A673 (cell line): ENCODE measurements around the gene SAA4. TPM values are rescaled to one million over a fixed set of nuclear protein-coding genes. Genes with fewer than 3 reads are reported as not detected.

Experiments used
- BruUV-seq: library from RNA; stranded (reverse); fragments of 400-500 nt; replicated peaks from 2 replicates; lab custom pipeline; 2021; lab: Mats Ljungman, UMichigan
- CTCF ChIA-PET: fragments of 300-600 bp; sonication (Branson Sonifier 250); formaldehyde crosslinking; loops from one replicate; lab custom pipeline; 2022; ENCODE audit warnings: antibody characterized with exemption; lab: Charles Lee
- POLR2A ChIA-PET: fragments of 300-600 bp; sonication (Branson Sonifier 250); formaldehyde crosslinking; loops from one replicate; lab custom pipeline; 2022; ENCODE audit warnings: antibody characterized with exemption; ENCODE audit not compliant: low non-redundant PET; lab: Charles Lee
- DNase-seq: peaks from one replicate; pipeline ENCODE4 v3.0.0-alpha.2; 2015; ENCODE audit warnings: low spot score
- H3K27ac ChIP-seq: fragments of 200-600 bp; sonication (generic); 2 replicates; pipeline ENCODE4 v1.5.1; 2016; ENCODE audit warnings: mixed run types, low read depth, mild to moderate bottlenecking, mixed read lengths, antibody characterized with exemption, low read length; ENCODE audit not compliant: poor library complexity, severe bottlenecking
- H3K27me3 ChIP-seq: fragments of 200-600 bp; sonication (generic); replicated peaks from 2 replicates; pipeline ENCODE4 v1.6.1; 2017; ENCODE audit warnings: mixed run types, low read depth, mild to moderate bottlenecking, mixed read lengths, antibody characterized with exemption, low read length; ENCODE audit not compliant: insufficient read depth, poor library complexity
- H3K36me3 ChIP-seq: fragments of 200-600 bp; sonication (generic); 2 replicates; pipeline ENCODE4 v1.6.1; 2016; ENCODE audit warnings: mixed run types, mild to moderate bottlenecking, mixed read lengths, antibody characterized with exemption, low read length; ENCODE audit not compliant: insufficient read depth, poor library complexity, severe bottlenecking
- H3K4me1 ChIP-seq: fragments of 200-600 bp; sonication (generic); 2 replicates; pipeline ENCODE4 v1.6.1; 2017; ENCODE audit warnings: mixed run types, mild to moderate bottlenecking, mixed read lengths, antibody characterized with exemption, low read length; ENCODE audit not compliant: insufficient read depth, poor library complexity, severe bottlenecking
- H3K4me3 ChIP-seq: fragments of 200-600 bp; sonication (generic); 2 replicates; pipeline ENCODE4 v1.5.1; 2016; ENCODE audit warnings: low read depth, mixed run types, mild to moderate bottlenecking, mixed read lengths, low read length; ENCODE audit not compliant: poor library complexity, severe bottlenecking
- H3K9me3 ChIP-seq: fragments of 200-600 bp; sonication (generic); 2 replicates; pipeline ENCODE4 v1.6.1; 2016; ENCODE audit warnings: mixed run types, low read depth, mild to moderate bottlenecking, mixed read lengths, antibody characterized with exemption, low read length; ENCODE audit not compliant: poor library complexity, severe bottlenecking
- EZH2 ChIP-seq: fragments of 200-600 bp; sonication (generic); IDR thresholded peaks from 2 replicates; pipeline ENCODE4 v1.6.1; 2017; ENCODE audit warnings: borderline replicate concordance, low read depth, mild to moderate bottlenecking, mixed read lengths, antibody characterized with exemption, low read length; ENCODE audit not compliant: poor library complexity, severe bottlenecking
- intact Hi-C: fragments of 100-400 bp; cut with micrococcal nuclease; formaldehyde crosslinking; loops from one replicate; pipeline ENCODE4 v1.10.0; 2022; ENCODE audit not compliant: unreplicated experiment
- total RNA-seq: library from RNA; stranded (reverse); gene quantifications from 2 replicates; pipeline ENCODE4 v1.2.3, GENCODE V29; 2021
- TF ChIP-seq, protein P1 (sequence below): fragments of 300-800, 200-600 bp; sonication (generic); conservative IDR thresholded peaks from 2 replicates; pipeline ENCODE4 v1.5.1; 2017; ENCODE audit warnings: low read depth, mild to moderate bottlenecking, antibody characterized with exemption, low read length, moderate library complexity, mixed read lengths

The SAA4 gene
- total RNA-seq, 1 experiment from 2014 or later: not detected

DNA sequence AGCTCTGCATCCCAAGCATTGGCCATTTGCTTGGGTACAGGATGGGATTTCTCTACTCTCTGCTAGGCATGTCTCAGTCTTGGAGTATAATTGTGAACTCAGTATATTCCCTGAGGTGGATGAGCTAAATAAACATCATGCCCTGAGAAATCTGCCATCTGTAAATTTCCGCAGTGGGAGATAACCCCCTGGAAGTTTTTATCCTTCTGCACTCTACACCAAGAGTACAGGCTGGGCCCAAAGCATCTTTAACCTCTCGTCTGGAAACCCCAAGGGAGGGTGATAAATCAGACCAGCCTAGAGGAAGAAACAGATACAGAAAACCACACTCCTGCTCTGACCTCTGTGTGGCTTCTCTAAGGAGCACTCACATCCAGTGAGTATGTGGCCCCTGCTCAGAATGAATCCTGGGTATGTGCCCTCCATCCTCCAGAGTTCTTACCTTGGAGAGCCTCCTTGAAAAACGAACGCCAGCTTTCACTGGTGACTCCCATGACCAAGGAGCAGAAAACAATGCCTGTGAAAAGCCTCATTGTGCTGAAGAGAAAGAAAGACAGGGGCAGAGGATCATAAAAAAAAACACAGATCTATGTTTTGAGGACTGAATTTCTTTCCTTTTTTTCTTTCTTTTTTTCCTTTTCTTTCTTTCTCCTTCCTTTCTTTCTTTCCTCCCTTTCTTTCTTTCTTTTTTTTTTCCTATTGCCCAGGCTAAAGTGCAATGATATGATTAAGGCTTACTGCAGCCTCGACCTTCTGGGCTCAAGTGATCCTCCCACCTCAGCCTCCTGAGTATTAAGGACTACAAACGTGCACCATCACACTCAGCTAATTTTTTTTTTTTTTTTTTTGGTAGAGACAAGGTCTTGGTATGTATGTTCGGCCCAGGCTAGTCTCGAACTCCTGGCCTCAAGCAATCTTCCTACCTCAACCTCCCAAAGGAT is 938 bp downstream of the SAA4 start:
- no peaks in the 10 kb centered on the region for H3K9me3 ChIP-seq
- H3K4me3 ChIP-seq: no peak overlapping the region
- DNase-seq: no peak
- no peaks in the 10 kb centered on the region for H3K4me1 ChIP-seq
- H3K36me3 ChIP-seq: no peaks in the 10 kb centered on the region
- peaks cover 27% of the 10 kb centered on the region for H3K27me3 ChIP-seq
- CTCF ChIA-PET: no interaction called here
- POLR2A ChIA-PET: no interaction called here
- BruUV-seq: no TSS peak
- TF ChIP-seq, protein P1, sequence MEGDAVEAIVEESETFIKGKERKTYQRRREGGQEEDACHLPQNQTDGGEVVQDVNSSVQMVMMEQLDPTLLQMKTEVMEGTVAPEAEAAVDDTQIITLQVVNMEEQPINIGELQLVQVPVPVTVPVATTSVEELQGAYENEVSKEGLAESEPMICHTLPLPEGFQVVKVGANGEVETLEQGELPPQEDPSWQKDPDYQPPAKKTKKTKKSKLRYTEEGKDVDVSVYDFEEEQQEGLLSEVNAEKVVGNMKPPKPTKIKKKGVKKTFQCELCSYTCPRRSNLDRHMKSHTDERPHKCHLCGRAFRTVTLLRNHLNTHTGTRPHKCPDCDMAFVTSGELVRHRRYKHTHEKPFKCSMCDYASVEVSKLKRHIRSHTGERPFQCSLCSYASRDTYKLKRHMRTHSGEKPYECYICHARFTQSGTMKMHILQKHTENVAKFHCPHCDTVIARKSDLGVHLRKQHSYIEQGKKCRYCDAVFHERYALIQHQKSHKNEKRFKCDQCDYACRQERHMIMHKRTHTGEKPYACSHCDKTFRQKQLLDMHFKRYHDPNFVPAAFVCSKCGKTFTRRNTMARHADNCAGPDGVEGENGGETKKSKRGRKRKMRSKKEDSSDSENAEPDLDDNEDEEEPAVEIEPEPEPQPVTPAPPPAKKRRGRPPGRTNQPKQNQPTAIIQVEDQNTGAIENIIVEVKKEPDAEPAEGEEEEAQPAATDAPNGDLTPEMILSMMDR: no peak
- no peak for TF ChIP-seq EZH2
- intact Hi-C loops: no loop called here
- H3K27ac ChIP-seq: no peak overlapping the region

DNA sequence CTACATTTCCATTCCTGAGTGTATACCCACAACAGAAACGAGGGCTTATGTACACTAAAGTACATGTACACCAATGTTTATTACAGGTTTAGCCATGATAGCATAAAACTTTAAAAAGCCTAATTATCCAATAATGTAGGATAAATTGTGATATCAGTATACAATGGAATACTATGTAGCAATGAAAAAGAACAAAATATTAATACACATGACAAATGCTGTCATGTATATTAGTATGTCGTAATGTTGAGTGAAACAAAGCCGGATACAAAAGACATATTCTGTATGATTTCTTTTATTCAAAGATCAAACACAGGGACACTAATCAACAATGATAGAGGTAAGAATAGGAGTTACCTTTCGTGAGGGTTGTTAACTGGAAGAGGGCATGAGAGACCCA is 2.7 kb downstream of the SAA4 start:
- Histone ChIP-seq H3K27me3 (peaks cover 19% of the 10 kb centered on the region), H3K36me3 (no peaks in the 10 kb centered on the region), H3K9me3 (no peaks in the 10 kb centered on the region), H3K27ac (no peak overlapping the region), H3K4me1 (no peaks in the 10 kb centered on the region), H3K4me3 (no peak overlapping the region)
- intact Hi-C loops: no loop called here
- ChIA-PET CTCF (interaction anchor here (0.6 kb wide), 1 partner anchor 119 kb away, joined by 3 read pairs; no protein-coding TSS in a partner anchor), POLR2A (no interaction called here)
- no peak for DNase-seq
- no TSS peak for BruUV-seq
- TF ChIP-seq, protein P1: no peak
- TF ChIP-seq EZH2: no peak

DNA sequence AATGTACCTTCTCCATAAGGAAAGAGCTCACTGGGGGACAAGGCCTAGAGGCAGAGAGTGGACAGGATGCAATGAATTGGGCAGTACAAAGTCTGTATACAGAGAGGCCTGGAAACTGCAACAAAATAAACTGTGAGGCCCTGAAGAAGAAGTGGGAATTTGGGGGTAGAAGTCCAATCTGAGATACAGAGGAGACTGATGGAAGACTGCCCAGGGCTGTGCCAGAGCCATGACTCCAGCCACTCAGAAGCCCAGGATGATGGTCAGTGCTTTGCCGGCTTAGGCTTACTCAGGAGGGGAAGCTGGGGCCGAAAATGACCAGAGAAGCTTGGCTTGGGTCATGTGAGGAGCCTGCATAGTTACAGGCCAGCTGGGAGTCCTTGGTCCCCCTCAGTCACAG is 5.7 kb downstream of the SAA4 start:
- CTCF ChIA-PET: no interaction called here
- H3K9me3 ChIP-seq: no peaks in the 10 kb centered on the region
- no TSS peak for BruUV-seq
- H3K27me3 ChIP-seq: peaks cover 4% of the 10 kb centered on the region
- POLR2A ChIA-PET: no interaction called here
- no peak overlapping the region for H3K4me3 ChIP-seq
- no peaks in the 10 kb centered on the region for H3K4me1 ChIP-seq
- DNase-seq: no peak
- no peak overlapping the region for H3K27ac ChIP-seq
- no peaks in the 10 kb centered on the region for H3K36me3 ChIP-seq
- TF ChIP-seq EZH2: no peak
- TF ChIP-seq, protein P1: no peak
- intact Hi-C loops: no loop called here
